RCC 7860 (cell line): ENCODE data around the gene CIZ1.

Experiments
- DNase-seq: peaks from one replicate; pipeline ENCODE4 v3.0.0-alpha.2; 2015; ENCODE audit warnings: low spot score
- FAIRE-seq: peaks from 2 replicates; lab custom pipeline; 2012; peaks lifted over from hg19 to GRCh38; lab: Jason Lieb, UNC

The CIZ1 gene

DNA sequence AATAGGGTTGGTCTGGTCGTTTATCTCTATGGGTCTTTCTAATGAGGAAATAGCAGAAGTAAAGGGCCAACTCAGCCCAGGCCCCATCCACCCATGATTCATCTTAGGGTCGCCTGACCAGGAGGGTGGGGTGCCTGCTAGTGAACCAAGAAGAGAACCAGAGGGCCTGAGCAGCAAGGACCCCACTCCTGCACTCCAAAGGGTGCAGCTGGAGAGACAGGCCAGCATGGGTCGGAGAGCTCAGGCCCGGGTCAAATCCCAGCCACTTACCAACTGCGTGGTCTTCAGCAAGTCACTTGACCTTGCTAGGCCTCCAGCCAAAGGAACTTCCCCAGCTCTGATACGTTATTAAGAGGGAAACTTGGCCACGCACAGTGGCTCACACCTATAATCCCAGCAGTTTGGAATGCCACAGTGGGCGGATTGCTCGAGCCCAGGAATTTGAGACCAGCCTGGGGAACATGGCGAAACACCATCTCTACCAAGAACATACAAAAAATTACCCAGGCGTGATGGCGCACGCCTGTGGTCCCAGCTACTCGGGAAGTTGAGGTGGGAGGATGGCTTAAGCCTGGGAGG lies 27.0 kb downstream of the CIZ1 start:
- no peak for FAIRE-seq

GRCh38 chr9:128163523-128164306 lies 27.7 kb downstream of the CIZ1 start:
- no peak for FAIRE-seq

More for the DNA sequence above, 27.0 kb downstream of the CIZ1 start:
- DNase-seq = no peak

DNA sequence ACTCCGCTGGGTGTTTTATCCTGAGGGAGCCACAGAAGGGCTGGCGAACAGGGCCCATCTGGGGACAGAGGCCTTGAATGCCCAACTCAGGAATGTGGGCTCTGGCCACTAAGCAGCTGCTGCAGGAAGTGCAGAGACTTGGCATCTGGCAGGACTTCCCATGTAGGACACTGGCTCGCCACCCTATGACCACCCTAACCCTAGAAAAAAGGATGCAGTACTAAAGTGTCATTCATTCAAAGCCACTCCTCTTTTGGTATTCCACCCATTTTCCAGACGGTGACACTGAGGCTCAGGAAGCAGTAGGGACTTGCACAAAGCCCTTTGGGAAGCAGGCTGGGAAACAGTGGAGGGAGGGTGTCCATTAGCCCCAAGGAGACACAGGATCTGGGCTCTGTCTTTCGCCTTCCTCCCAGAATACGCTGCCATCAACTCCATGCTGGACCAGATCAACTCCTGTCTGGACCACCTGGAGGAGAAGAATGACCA lies 28.3 kb downstream of the CIZ1 start:
- DNase-seq = no peak
- no peak for FAIRE-seq

More at GRCh38 chr9:128163523-128164306, 27.7 kb downstream of the CIZ1 start:
- no peak for DNase-seq

DNA sequence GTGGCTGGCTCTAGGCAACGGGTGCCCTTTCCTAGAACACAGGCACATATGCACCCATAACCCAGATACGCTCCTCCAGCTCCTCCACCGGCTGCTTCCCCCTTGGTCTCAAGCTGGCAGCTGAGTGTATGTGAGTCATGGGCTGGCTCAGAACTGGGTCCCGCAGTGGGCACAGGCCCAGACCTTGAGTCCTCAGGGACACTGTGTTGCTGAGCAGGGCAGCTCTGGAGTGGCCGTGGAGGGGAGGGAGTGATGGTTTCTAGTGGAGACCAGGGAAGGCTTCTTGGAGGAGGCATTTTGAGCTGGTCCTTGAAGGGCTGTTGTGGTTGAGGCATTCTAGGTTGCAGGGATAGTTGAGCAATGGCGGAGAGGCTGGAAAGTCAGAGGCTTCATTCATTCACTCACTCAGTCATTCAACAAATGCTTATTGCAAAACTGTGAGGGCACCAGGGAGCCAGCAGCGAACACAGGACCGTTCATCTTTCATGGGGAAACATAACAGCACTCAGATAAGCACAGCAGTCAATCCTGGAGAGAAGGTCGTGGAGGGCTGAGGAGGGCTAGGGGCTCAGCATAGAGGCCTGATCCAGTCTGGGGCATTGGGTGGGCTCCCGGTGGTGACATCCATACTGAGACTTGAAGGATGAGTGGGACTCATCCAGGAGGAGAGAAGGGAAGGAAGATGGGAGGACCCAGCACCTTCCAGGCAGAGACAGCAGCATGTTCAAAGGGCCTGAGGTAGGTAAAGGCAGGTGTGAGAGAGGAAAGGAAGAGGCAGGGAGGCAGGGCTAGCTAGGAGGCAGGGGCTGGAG lies 29.0 kb downstream of the CIZ1 start:
- FAIRE-seq (no peak), DNase-seq (peak; percentile 51)

DNA sequence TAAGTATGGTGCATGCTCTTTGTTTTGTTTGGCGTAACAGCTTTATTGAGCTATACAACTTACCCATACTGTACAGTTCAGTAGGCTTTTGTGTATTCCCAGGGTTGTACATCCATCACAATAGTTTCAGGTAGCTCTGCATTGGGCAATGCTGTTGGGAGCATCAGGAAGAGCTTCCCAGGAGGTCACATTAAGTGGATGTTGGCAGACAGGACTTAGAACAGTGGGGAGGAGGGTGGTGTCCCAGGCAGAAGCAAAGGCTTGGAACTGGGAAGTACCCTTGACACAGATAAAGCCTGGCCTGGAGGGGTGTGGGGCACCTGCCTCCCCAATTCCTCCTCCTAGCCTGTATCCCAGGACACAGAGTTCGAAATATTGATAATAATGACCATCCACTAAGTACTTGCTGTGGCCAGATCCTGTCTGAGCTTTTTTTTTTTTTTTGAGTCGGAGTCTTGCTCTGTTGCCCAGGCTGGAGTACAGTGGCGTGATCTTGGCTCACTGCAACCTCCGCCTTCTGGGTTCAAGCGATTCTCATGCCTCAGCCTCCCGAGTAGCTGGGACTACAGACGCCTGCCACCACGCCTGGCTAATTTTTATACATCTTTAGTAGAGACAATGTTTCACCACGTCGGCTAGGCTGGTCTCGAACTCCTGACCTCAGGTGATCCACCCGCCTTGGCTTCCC lies 30.0 kb downstream of the CIZ1 start:
- FAIRE-seq = no peak
- DNase-seq = no peak

- FAIRE-seq (no peak), DNase-seq (no peak)
These were observed 30.8 kb downstream of the CIZ1 start for GRCh38 chr9:128160603-128160987.

DNA sequence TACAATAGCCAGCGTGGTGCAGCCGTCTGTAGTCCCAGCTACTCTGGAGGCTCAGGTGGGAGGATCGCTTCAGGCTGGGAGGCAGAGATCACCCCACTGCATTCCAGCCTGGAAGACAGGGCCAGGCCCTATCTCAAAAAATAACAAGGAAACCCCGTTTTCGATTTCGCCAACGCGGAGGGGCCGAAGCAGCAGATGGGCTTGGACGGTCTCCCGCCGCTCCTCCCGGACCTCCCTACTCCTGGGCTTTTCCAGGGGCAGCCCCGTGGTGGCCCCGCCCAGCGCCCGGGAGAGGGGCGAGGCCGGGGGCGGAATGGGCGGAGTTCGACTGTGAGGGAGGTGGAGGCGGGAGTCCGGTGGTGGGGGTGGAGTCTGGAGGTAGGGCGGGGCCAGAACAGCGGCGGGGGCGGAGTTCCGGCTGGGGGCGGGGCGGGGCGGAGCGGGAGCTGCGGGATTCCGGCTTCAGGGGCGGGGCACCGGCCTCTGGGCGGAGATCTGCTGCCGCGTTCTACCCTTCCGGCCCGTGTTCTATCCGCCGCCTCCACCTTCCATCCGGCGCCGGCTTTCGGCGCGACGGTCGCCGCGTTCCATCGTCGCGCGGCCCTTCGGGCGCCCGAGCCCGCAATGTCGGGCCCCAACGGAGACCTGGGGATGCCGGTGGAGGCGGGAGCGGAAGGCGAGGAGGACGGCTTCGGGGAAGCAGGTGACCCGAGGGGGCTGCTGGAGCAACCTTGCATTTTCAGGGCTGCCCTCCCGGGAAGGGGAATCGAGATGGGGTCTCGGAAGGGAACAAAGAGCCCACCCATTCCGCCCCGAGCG lies 31.4 kb downstream of the CIZ1 start, which contains the start of gene BBLN:
BBLN (plus strand) TSS at position 482 of the 819 bp plus-strand sequence; CDS start at position 625, 143 bp downstream.
- FAIRE-seq (no peak), DNase-seq (peak; percentile 85)

- no peak for FAIRE-seq
- no peak for DNase-seq
These were observed 31.9 kb downstream of the CIZ1 start for GRCh38 chr9:128159522-128159783.

GRCh38 chr9:128155736-128156500 lies 35.5 kb downstream of the CIZ1 start:
- DNase-seq (no peak), FAIRE-seq (no peak)

DNA sequence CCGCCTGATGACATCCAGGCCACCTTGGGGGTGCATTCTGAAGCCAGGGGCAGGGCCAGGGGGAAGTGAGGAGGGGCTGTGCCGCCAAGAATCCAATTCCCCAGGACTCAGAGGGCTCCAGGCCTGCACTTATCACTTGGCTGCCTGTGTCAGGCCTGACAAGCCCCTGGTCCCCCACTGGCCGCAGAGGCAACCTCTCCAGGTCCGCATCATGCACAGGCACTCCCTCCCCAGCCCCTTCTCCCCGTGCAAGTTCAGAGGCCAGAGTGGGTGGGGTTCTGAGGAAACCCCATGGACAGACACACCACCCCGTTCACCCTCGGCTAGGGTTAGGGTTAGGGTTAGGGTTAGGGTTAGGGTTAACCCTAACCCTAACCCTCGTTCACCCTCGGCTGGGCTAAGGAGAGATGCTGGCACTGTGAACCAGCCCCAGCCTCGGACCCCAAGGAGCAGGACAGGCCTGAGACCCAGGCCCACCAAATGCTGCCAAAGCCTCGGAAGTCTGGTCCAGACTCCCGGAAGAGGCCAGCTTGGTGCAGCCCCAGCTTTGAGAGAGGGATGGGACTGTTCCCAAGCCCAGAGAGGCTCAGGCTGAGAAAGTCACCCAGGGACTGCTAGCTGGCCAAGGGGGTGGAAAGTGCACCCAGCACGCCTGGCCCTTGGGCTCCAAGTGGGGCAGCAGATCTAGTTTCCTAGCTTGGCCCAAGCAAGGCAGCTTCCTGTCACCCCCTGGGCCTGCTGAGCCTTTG lies 37.3 kb downstream of the CIZ1 start:
- FAIRE-seq (no peak), DNase-seq (no peak)

GRCh38 chr9:128153060-128153946 lies 38.1 kb downstream of the CIZ1 start:
- DNase-seq (no peak), FAIRE-seq (no peak)

DNA sequence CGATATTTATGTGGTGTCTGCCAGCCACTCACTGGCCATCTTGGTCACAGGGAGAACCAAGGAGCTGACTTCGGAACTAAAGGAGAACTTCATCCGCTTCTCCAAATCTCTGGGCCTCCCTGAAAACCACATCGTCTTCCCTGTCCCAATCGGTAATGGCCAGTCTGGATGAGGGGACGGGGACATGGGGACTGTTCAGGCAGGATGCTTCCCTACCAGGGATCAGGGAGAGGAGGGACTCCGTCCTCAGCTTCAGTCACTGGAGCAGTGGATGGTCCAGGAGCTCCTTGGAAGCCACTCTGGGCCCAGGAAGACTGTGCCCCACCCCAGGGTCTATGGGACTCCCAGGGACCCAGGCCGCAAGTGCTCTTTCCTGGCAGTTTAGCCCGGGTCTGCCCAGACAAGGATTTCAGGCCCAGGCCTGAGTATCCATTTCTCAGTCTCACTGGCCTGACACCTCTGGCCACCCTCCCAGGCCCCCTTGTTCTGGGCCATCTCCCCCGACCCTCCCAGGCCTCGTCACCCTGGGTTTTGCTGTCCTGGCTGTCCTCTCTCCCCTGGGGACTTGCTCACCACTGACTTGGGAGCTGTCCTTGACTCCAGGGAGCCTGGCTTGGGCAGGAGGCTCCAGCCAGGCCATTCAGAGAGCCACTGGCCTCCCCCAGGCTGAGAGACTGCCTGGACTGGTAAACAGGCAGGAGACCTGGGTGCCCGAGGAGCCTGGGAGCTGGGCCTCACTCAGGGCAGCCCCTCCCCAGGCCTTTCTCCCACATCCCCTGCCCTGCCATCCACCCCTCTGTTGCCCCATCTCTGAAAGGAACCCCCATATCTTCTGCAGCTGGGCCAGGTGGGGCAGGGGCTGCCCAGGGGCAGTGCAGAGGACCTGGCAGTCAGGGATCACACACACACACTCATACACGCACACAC lies 39.0 kb downstream of the CIZ1 start:
- DNase-seq = no peak
- no peak for FAIRE-seq

DNA sequence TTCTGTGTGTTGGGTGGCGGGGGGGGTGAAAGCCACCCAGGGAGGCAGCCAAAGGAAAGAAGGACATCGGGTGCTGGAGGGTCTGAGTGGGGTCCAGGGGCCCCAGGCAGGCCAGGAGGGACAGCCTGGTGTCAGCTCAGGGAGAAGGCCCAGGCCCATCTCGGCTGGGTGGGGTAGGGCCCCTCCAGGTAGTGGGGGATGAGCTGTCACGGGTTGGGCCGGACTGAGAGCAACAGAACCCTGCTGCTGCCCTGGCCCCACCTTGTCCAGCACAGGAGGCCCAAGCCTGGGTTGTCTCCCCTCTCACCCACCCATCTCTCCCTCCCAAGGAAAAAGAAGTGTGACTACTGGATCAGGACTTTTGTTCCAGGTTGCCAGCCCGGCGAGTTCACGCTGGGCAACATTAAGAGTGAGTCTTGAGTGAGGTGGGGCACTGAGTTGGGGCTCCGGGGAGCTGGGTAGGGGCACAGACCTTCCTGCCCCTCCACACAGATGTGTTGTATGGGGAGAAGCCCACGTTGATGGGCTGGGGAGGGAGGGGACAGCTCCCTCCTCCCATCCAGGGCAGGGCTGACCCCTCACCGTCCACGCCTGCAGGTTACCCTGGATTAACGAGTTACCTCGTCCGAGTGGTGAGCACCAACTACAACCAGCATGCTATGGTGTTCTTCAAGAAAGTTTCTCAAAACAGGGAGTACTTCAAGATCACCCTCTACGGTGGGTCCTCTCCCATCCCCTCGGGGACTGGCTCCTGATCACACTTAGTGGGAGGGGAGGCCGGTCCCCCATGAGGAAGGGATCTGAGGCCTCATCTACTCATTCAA lies 39.9 kb downstream of the CIZ1 start:
- DNase-seq = no peak

GRCh38 chr9:128150594-128151308 lies 40.6 kb downstream of the CIZ1 start:
- DNase-seq (no peak), FAIRE-seq (no peak)

More for the DNA sequence above, 39.9 kb downstream of the CIZ1 start:
- FAIRE-seq = no peak

- DNase-seq (no peak), FAIRE-seq (no peak)
These were observed 41.3 kb downstream of the CIZ1 start for GRCh38 chr9:128149951-128150593.
